PC-9 (cell line): ENCODE results near the gene TGDS.

Source experiments
- EZH2 ChIP-seq: fragments of 200-600 bp; sonication (generic); IDR thresholded peaks from 2 replicates; pipeline ENCODE4 v1.8.0; 2017; ENCODE audit warnings: antibody characterized with exemption, low read depth
- TF ChIP-seq, protein P1 (sequence below): fragments of 200-600 bp; sonication (generic); conservative IDR thresholded peaks from 2 replicates; pipeline ENCODE4 v1.6.1; 2017; ENCODE audit warnings: mixed run types, antibody characterized with exemption, mild to moderate bottlenecking, moderate library complexity

GRCh38 chr13:94601446-94602431, 5.8 kb upstream of the TGDS start, which contains the start of gene GPR180:
- TF ChIP-seq, protein P1, sequence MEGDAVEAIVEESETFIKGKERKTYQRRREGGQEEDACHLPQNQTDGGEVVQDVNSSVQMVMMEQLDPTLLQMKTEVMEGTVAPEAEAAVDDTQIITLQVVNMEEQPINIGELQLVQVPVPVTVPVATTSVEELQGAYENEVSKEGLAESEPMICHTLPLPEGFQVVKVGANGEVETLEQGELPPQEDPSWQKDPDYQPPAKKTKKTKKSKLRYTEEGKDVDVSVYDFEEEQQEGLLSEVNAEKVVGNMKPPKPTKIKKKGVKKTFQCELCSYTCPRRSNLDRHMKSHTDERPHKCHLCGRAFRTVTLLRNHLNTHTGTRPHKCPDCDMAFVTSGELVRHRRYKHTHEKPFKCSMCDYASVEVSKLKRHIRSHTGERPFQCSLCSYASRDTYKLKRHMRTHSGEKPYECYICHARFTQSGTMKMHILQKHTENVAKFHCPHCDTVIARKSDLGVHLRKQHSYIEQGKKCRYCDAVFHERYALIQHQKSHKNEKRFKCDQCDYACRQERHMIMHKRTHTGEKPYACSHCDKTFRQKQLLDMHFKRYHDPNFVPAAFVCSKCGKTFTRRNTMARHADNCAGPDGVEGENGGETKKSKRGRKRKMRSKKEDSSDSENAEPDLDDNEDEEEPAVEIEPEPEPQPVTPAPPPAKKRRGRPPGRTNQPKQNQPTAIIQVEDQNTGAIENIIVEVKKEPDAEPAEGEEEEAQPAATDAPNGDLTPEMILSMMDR = no peak
- TF ChIP-seq EZH2 = no peak
